KBM-7 (cell line): ENCODE data around the gene NKIRAS1.
"Not testable (repeated sequence)": the region's sequence is repeated elsewhere in the genome, so short reads cannot be mapped to it uniquely, and the experiment has no call there.

ENCODE experiments used
- DNase-seq: peaks from one replicate; pipeline ENCODE4 v3.0.0-alpha.2; 2015
- in situ Hi-C: fragments of 300-500 bp; cut with MboI; formaldehyde crosslinking; loops from 2 replicates; pipeline ENCODE4 v1.14.3; 2020; ENCODE audit warnings: low sequenced_read_pairs, low pct_unique_long_range_greater_than_20kb, mixed read lengths

Gene NKIRAS1

GRCh38 chr3:23849462-23849861 is 67.3 kb downstream of the NKIRAS1 start:
- in situ Hi-C loops, DNase-seq: not testable (repeated sequence)

GRCh38 chr3:23845326-23846216 is 71.2 kb downstream of the NKIRAS1 start:
- in situ Hi-C loops = no loop called here
- peak; percentile 51 for DNase-seq

GRCh38 chr3:23843869-23844268 is 72.9 kb downstream of the NKIRAS1 start:
- no peak for DNase-seq
- in situ Hi-C loops = no loop called here
